ENCODE data around the gene PADI3. TPM values are rescaled to one million over a fixed set of nuclear protein-coding genes. Genes with fewer than 3 reads are reported as not detected.

The PADI3 gene
- polyA plus RNA-seq, 1 of the 3 experiments (the other 2 are of a cell fraction) = 0.30 TPM

DNA sequence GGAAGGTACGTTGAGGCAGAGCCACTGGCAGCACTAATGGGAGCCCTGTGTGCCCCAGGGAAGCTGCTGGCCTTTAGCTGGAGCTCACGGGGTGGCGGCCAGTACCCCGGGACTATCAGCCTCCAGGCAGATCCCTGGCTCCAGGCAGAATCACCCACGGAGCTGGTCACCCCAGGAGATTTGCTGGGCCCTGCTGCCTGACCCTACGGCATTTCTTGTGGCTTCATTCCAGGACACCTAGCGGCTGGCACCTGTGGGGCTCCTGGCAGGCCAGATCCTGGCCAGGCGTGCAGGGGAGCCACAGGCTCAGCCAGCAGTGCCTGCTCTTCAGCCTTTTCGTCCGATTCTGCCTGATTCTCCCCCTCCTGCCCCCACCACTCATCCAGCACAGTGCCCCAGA lies 36.9 kb upstream of the PADI3 start:
- H3K79me2 ChIP-seq (ENCODE audit: insufficient read depth) = no peaks in the 10 kb centered on the region
- H3K4me2 ChIP-seq = no peak overlapping the region
- TF ChIP-seq JUND (IDR thresholded peaks at IDR 0.05) (no peak), EP300 (IDR thresholded peaks at IDR 0.05; ENCODE audit: borderline replicate concordance in 1 of 2, low read depth in 1 of 2, low read length in 1 of 2) (no peak), CTCF (IDR thresholded peaks at IDR 0.05) (no peak)
- no peaks in the 10 kb centered on the region for H4K20me1 ChIP-seq (ENCODE audit: insufficient read depth)
- no peaks in the 10 kb centered on the region for H3K36me3 ChIP-seq (replicated peaks in 1 of 2; ENCODE audit: control insufficient read depth in 1 of 2, insufficient read depth in 2 of 2, low read length in 1 of 2)
- ChIA-PET POLR2A (no interaction called here), CTCF (interaction anchor here (1.5 to 2.2 kb wide), 2 partner anchors 25 to 87 kb away, joined by 8 to 9 read pairs; no protein-coding TSS in a partner anchor)
- H2AFZ ChIP-seq (ENCODE audit: low read depth) = no peak overlapping the region
- peaks cover 7 to 23% of the 10 kb centered on the region in 2 experiments; a peak in 3 of 4 replicates for H3K4me1 ChIP-seq (ENCODE audit: control insufficient read depth in 1 of 2, insufficient read depth in 2 of 2, low read depth in 1 of 2, low read length in 1 of 2)
- H3K9me3 ChIP-seq = no peaks in the 10 kb centered on the region
- no peaks in the 10 kb centered on the region for H3K9me2 ChIP-seq
- no peak overlapping the region for H3K9ac ChIP-seq
- H3K27ac ChIP-seq (ENCODE audit: low read depth in 2 of 2, low read length in 1 of 2) = no peak overlapping the region
- DNase-seq = no peak
- peaks cover 5% of the 10 kb centered on the region for H3F3A ChIP-seq (replicated peaks; ENCODE audit: insufficient read depth)
- no peaks in the 10 kb centered on the region for H3K27me3 ChIP-seq (ENCODE audit: insufficient read depth)
- WGBS (ENCODE audit: low lambda C conversion rate) = 42% methylated on average over 2 of the region's 10 CpGs
- H3K4me3 ChIP-seq (ENCODE audit: low read depth in 2 of 2, low read length in 1 of 2) = no peak overlapping the region

DNA sequence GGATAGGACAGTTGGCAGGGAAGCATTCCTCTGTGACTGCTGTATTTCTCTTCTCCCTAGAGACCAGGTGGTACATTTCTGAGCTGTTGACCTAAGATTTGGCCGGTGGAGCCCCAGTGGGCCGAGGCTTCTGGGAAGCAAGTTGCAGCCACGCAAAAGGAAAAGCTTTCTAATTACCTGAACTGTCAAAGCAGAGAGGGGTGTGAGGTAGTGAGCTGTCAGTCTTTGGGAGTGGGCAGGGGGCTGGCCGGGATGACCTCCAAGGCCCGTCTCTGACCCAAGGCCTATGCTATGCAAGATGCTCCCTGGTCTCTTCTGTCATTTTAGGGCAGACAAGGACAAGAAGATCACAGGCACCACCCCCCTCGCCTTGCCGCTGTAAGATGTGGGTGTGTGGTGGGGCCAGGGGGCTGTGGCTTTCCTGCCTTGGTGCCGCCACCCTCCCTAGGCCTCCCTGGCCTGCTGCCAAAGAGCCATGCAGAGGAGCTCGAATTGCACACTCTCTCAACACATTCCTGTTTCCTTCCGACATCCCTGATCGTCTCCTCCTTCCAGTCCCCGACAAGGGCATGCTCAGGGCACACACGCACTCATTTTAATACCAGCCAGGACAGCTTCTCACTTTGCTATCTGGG lies 36.3 kb upstream of the PADI3 start:
- Histone ChIP-seq H4K20me1 (ENCODE audit: insufficient read depth) (no peaks in the 10 kb centered on the region), H3K79me2 (ENCODE audit: insufficient read depth) (no peaks in the 10 kb centered on the region), H3K27me3 (ENCODE audit: insufficient read depth) (no peaks in the 10 kb centered on the region), H2AFZ (ENCODE audit: low read depth) (peak overlapping the region; percentile 31; the same call in 1 of the 2 replicates), H3F3A (replicated peaks; ENCODE audit: insufficient read depth) (peaks cover 3% of the 10 kb centered on the region), H3K27ac (ENCODE audit: low read depth in 2 of 2, low read length in 1 of 2) (peak overlapping the region in 1 of 2 experiments; percentile 36; a peak in 1 of 4 replicates), H3K9me3 (no peaks in the 10 kb centered on the region), H3K9ac (0 out of 2 replicates have a peak overlapping the region, but pooled peaks have one; percentile 31), H3K4me3 (ENCODE audit: low read depth in 2 of 2, low read length in 1 of 2) (no peak overlapping the region), H3K9me2 (no peaks in the 10 kb centered on the region), H3K4me1 (ENCODE audit: control insufficient read depth in 1 of 2, insufficient read depth in 2 of 2, low read depth in 1 of 2, low read length in 1 of 2) (peaks cover 7 to 22% of the 10 kb centered on the region in 2 experiments; a peak in 3 of 4 replicates), H3K4me2 (no peak overlapping the region; the same call in 1 of the 2 replicates), H3K36me3 (replicated peaks in 1 of 2; ENCODE audit: control insufficient read depth in 1 of 2, insufficient read depth in 2 of 2, low read length in 1 of 2) (no peaks in the 10 kb centered on the region)
- DNase-seq = peak; percentile 47
- POLR2A ChIA-PET = no interaction called here
- peak; percentile 87 for TF ChIP-seq NFIC (IDR thresholded peaks at IDR 0.05; ENCODE audit: borderline replicate concordance)
- TF ChIP-seq, protein P1, sequence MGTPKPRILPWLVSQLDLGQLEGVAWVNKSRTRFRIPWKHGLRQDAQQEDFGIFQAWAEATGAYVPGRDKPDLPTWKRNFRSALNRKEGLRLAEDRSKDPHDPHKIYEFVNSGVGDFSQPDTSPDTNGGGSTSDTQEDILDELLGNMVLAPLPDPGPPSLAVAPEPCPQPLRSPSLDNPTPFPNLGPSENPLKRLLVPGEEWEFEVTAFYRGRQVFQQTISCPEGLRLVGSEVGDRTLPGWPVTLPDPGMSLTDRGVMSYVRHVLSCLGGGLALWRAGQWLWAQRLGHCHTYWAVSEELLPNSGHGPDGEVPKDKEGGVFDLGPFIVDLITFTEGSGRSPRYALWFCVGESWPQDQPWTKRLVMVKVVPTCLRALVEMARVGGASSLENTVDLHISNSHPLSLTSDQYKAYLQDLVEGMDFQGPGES (IDR thresholded peaks at IDR 0.05; ENCODE audit: low read depth, low read length) = no peak
- 0 out of 2 replicates have a peak, but pooled peaks have one; percentile 21 for TF ChIP-seq TCF12 (IDR thresholded peaks at IDR 0.05)
- TF ChIP-seq MAX (IDR thresholded peaks at IDR 0.05; ENCODE audit: low read depth) = 0 out of 2 replicates have a peak, but pooled peaks have one; percentile 51
- WGBS (ENCODE audit: low lambda C conversion rate) = 36% methylated on average over 6 of the region's 13 CpGs
- CTCF ChIA-PET = interaction anchor here (1.0 to 1.5 kb wide), 2 partner anchors 25 to 87 kb away, joined by 5 to 9 read pairs; no protein-coding TSS in a partner anchor
